HG02642 (cell line): ENCODE results near the gene BEND4.
A peak's percentile ranks its signal among the peaks of the same experiment; 100 is the strongest.
"Not testable (repeated sequence)": the region's sequence is repeated elsewhere in the genome, so short reads cannot be mapped to it uniquely, and the experiment has no call there.

Experiments used
- ATAC-seq: cut with Tn5 transposase; IDR thresholded peaks from one replicate; pipeline ENCODE4 v1.9.1; 2021; ENCODE audit warnings: mild to moderate bottlenecking; ENCODE audit not compliant: unreplicated experiment, poor library complexity

Gene BEND4

DNA sequence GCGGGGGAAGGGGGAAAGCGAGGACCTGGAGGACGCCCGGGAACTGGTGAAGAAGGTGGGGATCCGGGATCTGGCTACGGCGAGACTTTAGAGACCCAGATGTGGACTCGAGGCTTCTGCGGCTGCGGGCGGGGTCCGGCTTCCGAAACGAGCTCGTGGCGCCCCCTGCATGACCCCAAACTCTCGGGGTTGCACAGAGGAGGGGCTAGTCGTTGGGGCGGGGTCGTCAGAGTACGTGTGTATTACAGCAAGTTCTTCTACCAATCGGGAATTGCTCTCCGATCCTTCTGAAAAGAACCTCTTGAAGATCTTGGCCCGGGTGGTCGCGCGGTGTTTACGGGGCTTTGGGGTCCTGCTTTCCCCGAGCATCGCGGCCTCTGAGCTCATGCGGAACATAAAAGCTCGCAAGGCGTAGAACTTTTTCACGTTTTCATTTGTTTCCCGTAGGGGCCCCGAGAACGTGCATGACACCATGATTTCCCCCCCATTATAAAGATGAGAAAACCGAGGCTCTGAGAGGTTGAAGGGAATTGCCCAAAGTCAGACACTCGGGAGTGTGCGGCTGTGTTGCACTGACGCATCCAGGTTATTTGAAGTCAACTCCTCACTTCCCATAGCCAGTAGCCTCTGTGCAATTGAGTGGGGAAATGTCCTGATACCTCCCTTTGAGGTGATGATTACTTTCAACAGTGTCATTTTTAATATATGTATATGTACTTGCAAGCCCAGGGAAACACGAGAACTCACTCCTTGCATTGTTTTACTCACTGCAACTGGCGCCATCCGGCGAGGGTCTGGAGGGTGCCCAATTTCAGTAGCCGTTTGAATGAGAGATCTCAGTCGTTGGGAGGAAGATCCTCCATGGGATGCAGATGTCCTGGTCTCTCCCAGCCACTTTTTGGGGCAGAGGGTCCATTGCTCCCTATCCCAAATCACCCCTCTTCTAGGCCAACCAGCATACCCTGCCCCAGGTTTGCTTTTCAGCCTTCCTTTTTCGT, at the start of gene BEND4:
Gene BEND4, minus strand, starts transcription at position 149 of the 998 bp plus-strand sequence. CDS start 512 bp downstream, outside the sequence.
- ATAC-seq, result peak; percentile 21

DNA sequence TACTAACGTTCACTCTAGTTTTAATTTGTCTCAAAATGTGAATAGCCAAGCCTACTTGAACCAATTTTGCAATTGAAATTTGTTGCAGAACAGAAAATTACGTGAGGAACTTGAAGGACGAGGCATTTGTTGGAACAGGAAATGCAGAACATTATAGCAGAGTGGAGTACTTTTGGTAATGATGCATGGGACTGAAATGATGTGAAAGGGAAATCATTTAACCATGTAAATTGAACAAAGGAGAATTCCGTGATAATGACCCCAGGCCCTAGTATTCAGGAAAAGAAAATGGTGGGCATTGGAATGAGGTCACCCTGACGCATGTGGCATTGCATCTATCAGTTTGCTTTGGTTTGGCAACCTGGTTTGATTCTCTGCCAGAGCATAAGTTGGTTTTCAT, 44.9 kb upstream of the BEND4 start:
- no peak for ATAC-seq

DNA sequence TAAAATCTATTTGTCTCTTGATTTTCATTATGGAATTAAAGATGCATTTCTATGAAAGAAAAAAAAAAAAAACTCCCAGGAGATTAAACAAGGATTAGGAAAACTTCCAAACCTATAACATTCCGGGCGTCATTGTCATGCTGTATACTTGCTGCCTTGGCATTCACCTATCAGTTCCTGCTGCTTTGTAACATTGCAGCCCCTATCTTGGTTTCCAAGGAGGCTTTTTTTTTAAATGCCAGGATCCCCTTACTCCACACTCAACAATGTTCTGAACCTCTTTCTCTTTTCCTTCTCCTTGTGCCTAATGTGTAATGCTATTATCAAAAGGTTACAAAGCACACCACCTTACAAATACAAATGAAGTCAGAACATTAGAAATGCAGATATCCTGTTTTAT, 20.5 kb upstream of the BEND4 start:
- no peak for ATAC-seq

DNA sequence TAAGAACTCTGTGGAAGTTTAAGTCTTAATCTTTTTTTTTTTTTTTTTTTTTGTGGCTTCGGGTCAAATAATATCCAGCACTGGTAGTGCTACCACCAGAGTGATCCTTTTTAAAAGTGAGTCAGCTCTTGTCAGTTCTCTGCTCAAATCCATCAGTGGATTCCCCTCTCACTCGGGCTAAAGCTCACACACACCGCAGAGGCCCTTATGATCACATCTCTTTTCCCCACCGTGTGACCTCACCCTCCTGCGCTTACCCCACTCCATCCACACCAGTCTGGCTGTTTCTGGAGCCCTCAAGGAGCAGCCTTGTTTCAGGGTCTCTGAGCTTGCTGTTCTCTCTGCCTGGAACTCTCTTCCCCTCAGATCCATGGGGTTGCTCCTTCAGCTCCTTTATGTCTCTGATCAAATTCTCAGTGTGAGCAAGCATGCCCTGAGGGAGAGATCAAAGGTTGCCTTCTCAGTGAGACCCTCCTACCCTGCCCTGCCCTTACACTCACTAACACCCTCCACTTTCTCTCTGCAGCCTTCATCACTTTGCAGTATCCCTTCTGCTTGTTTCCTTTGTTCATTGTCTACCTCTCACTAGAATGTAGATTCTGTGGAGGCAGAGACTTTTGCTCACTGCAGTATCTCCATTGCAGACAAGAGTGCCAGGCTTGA, 19.8 kb upstream of the BEND4 start:
- no peak for ATAC-seq

DNA sequence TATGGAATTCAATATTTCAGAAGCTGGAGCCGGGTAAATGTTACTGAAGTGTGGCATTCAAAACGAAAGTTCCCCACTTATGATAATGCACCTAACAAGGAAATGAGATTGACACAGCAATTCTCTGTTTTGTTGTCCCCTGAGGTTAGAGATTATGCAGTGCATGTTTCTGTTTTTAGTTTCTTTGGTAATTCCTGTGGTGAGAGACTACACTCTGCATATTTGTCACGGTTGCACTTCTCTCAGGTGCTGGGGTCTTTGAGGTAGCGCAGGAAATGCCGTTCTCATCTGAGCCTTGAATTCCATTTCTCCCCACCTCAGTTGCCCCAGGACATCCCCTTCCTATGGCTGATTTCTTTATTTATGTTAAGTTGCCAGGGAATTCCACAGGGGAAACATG, 15.3 kb upstream of the BEND4 start:
- peak; percentile 99 for ATAC-seq

DNA sequence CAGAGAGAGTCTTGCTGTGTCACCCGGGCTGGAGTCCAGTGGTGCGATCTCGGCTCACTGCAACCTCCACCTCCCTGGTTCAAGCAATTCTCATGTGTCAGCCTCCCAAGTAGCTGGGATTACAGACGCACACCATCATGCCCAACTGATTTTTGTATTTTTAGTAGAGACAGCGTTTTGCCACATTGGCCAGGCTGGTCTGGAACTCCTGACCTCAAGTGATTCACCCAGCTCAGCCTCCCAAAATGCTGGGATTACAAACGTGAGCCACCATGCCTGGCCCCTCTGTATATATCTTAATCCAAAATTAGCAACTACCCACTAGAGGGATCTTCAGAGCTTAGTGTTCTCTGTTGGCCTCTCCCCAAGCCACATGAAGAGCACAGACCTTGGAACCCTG, 13.7 kb upstream of the BEND4 start:
- not testable (repeated sequence) for ATAC-seq

DNA sequence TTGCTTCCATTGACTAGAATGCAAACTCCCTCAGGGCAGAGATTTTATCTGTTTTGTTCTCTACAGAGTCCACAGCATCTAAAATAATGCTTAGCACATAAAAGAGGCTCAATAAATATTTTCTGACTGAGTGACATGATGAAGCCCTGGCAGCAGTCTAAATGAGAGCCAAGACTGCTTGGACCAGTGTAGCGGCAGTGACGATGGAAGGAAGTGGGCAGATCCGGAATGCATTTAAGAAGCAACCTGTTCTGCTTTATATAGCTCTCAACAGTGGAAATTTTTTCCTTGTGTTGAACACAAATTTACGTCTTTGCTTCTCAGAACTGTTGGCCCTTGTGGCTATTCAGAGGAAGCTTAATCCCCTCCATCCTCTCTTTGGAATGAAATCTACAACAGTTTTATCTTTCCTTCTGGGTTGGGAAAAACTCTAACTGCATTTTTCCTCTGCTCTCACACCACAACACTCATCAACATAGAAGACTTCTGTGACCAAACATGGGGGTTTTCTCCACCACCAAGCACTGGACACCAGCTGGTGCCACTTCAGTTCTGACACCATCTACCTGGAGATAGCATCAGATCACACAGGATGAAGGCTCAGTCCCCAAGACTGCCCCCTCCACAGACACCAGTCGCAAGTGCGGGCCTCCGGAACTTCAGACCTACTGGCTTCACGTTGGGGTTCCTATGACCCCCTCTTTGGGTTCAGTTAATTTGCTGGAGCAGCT, 7.0 kb upstream of the BEND4 start:
- ATAC-seq, result no peak

DNA sequence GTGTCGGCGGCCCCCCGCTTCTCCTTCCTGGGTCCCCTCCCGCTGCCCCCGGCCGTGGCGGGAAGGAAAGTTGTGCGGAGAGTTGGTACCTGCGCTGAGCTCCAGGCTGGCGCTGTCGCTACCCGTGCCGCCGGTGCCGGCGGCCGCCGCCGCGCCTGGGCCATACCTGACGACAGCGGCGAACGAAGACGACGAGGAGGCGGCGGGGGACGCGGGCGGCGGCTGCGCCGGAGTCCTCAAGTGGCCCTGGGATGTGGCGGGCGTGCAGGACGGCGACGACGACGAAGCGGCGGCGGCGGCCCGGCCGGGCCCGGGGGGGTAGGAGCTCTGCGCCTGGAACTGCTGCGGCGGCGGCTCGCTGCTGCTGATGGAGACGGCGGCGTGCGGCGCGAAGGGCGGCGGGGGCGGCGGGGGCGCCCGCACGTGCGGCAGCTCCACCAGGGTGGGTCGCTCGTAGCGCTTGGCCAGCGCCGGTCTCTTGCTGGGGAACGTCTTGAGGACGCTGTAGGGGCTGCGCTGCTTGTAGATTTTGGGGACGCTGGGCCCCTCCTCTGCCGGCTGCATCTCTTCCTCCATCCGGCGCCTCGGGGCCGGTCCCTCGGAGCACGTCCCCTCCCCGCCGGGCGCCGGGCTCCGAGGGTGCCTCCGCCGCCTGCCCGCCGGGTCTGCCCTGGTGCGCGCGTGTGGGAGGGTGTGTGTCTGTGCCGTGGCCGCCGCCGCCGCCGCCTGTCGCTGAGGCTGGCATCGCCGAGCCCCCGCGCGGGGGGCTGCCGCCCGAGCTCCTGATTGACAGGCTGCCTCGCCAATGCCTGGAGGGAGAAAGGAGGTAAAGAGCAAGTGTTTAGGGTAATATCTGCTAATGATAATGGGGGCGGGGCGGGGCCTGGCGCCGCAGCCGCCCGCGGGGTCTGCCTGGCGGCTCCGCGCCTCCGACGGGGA, 618 bp downstream of the BEND4 start:
- ATAC-seq, result peak; percentile 70

DNA sequence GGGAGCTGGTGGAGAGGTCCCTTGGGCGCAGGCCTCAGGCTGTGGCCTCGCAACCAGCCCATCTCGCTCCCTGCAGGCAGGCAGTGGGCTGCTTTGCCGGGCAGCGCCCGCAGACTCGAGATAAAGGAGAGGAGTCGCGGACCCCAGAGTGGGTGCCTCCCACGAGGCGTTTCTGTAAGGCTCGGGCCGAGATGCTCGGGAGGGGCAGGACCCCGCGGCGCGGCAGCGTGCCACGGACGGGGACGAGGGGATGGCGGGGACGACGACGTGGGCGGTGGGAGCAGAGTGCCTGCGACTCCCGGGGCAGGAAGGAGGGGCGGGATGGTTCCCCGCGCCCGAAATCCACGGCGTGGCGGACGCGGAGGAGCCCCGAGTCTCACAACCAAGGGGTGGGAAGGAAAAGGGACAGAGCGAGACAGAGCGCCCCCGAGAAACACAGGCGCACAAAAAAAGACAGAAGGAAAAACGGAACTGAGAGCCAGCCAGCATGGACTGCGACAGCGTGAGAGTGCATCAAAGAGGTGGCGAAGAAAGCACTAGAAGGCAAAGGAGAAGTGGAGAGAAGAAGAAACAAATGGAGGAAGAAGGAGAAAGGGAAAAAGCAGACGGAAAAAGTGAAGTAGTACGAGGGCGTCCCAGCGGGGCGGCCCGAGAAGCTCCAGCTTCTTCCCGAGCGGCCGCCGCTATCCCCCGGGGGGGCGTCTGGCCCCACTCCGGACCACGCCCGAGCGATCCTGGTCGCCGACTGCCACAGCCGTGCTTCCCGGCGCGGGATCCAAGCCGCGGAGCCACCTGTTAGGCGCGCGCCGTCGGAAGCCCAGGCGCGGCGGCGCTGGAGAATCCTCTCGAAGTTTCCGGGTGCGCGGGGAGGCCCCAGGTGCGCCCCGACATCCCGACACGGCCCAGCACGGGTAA, 1.5 kb downstream of the BEND4 start:
- peak; percentile 41 for ATAC-seq

DNA sequence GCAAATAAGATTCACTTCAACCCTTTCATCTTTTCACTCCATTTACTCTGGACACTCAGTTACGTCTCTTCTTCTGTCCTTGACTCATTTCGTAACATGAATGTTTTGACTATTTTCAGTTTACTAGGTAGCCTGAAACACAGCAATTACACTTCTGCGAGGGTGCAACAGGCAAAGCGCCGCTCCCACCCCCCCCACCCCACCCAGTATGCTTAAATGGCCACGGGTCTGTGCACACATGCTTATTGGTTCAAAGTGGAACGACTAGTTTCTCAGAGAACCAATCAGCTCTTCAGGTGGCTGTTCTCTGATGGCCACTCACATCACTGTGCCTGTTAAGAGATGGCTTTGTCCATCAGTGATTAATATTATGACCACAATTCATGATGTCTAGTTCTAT, 3.5 kb downstream of the BEND4 start:
- ATAC-seq, result no peak

DNA sequence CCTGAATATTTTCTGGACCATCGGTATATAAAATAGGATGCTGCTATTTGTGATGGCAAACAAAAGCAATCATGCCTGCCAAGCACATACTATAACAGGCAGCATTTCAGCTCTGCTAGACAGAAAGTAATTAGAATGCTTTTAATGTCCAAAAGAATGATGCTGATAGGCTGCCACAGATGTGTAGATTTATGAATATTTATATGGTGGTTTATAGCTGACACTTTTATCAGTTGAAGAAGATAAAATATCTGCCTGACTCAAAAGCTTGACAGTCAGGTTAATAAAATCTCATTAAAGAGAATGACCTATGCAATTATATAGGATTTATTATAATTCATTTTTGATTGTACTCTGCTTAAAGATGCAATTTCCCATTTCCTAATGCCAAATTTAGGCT, 4.0 kb downstream of the BEND4 start:
- no peak for ATAC-seq

DNA sequence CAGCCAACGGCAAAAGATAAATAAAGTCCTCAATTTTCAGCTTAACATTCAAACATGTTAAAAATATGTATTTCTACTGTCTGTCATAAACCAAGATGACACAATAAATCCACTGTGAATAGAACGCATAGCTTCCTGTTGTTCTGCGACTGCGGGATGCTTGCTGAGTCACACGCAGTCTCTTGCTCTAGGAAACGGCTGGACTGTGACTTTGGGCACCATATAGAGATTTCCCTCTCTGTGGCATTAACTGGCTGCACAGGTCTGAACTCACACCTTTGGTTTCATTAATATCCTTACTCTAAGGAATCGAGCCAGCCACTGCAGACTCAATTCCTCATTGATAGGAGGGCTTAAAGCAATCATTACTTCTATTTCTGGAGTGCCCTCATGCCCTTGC, 8.4 kb downstream of the BEND4 start:
- ATAC-seq, result no peak

DNA sequence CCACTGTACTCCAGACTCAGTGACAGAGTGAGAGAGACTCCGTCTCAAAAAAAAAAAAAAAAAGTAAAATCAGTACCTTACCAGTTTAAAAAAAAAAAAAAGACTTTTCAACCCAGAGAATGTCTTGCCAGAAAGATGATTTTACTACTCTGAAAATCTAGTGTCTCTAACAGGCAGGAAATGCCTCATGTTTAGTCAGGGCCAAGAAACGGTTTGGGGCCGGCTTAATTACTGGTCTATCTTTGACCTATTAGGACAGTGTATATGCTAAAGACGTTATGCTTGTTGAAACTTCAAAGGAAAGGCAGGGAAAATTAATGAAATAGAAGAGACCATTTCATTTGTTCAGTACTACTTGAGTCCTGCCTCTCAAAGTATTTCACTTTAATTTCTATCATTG, 9.9 kb downstream of the BEND4 start:
- no peak for ATAC-seq

DNA sequence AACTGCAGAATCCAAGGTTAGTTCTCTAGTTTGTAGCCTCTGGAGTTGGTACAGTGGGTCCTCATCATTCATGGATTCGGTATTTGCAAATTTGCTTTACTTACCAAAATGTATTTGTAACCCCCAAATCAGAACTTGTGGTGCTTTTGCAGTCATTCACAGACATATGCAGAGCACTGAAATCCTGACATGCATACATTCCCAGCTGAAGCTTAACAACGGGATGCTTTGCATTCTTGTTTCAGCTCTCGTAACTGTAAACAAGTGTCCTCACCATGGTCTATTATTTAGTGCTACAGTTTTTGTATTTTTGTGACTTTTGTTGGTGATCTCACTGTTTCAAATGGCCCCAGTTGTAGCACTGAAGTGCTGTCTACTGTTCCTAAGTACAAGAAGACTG, 16.1 kb downstream of the BEND4 start:
- no peak for ATAC-seq

DNA sequence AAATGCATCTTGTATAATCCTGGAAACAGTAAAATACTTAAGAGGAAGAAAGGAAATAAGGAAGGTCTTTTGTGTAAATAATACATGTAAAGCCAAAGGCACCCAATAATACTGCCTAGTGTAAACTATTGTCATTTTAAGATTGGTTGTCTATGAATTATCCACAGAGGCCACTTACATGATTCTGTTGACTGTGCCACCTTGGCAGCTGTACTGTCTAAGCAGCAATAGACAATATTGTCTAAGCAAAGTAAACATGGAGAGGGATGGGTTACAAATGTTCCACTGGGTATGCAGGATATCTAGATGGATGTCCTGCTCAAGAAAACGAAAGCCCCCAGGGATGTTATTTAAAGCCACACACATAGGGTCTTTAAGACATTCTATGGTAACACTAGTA, 19.4 kb downstream of the BEND4 start:
- ATAC-seq, result no peak

DNA sequence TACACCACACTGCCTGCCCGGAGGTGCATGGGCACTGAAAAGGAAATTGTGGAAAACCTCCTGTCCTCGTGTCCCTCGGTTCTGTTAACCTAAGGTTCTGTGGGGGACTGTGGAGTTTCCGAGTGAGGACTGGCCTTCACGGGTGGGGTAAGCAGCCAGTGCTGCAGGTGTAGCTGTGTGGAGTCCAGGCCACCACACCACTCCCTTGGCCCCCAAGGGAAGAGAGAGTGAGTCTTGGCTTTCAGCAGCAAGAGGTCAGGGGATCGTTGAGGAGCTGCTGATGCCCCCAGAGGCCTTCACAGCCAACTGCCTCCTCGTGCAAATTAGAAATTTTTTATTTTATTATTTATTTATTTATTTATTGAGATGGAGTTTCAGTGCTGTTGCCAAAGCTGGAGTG, 20.4 kb downstream of the BEND4 start:
- no peak for ATAC-seq

DNA sequence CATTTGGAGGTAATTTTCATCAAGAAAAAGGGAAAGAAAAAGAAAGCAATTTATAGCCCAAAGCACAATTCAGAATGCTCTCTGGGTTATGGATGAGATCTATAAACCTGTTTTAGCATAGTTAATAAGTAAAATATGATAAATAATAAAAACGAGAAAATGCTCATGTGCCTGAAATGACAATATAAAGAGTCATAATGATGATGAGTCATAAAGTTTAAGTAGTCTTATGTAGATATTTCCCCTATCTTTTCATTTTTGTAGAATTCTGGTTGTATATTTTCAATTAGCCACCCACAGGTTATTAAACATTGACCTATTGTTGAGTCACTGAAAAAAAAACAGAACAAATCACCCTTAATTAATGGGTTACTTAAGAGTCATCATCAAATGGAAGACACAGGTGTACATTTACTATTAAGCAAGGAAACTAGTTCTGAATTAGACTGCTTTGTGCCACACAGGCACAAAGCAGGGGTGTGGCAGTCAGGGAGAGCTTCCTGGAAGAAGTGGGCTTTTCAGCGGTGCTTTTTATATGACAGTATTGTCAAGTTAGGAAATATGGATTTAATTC, 29.3 kb downstream of the BEND4 start:
- ATAC-seq, result no peak

DNA sequence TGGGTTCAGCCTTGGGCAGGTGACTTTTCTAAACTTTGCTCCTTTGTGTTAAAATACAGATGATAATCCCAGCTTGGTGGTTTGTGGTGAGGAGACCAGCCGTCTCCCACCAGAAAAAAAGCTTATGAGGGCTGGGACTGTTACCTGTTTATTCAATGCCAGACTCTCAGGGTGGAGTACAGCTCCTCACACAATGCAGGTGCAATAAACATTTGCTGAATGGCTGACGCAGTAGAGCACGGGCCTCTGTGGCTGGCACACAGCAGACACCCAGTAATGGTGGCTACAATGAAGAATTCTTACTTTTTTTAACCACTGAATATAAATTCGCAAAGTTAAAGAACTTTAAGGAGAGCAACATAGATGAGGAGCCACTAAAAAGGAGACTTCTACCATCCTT, 30.2 kb downstream of the BEND4 start:
- no peak for ATAC-seq
